NCI-H748 (cell line): ENCODE results near the gene SH3PXD2A.
"Not testable (repeated sequence)": the region's sequence is repeated elsewhere in the genome, so short reads cannot be mapped to it uniquely, and the experiment has no call there.

Experiments used
- DNase-seq: peaks from one replicate; lab custom pipeline; 2025; ENCODE audit not compliant: unreplicated experiment; lab: John Stamatoyannopoulos, UW

SH3PXD2A gene

GRCh38 chr10:103770139-103770538, 85.2 kb downstream of the SH3PXD2A start:
- DNase-seq: no peak

- no peak for DNase-seq
Observed at GRCh38 chr10:103769176-103769575, 86.2 kb downstream of the SH3PXD2A start.

- DNase-seq: no peak
Observed at GRCh38 chr10:103768345-103768744, 87.0 kb downstream of the SH3PXD2A start.

- DNase-seq: no peak
Observed at GRCh38 chr10:103767756-103768155, 87.6 kb downstream of the SH3PXD2A start.

GRCh38 chr10:103766751-103767505, 88.4 kb downstream of the SH3PXD2A start:
- no peak for DNase-seq

GRCh38 chr10:103765981-103766380, 89.4 kb downstream of the SH3PXD2A start:
- peak; percentile 2 for DNase-seq

GRCh38 chr10:103765168-103765567, 90.2 kb downstream of the SH3PXD2A start:
- DNase-seq: no peak

- DNase-seq: no peak
Observed at GRCh38 chr10:103764296-103765088, 90.9 kb downstream of the SH3PXD2A start.

GRCh38 chr10:103763374-103764202, 91.8 kb downstream of the SH3PXD2A start:
- DNase-seq: no peak

- DNase-seq: no peak
Observed at GRCh38 chr10:103762916-103763315, 92.5 kb downstream of the SH3PXD2A start.

- no peak for DNase-seq
Observed at GRCh38 chr10:103762162-103762561, 93.2 kb downstream of the SH3PXD2A start.

- DNase-seq: peak; percentile 76
Observed at GRCh38 chr10:103761075-103761920, 94.1 kb downstream of the SH3PXD2A start.

GRCh38 chr10:103760233-103760632, 95.1 kb downstream of the SH3PXD2A start:
- DNase-seq: not testable (repeated sequence)

GRCh38 chr10:103759100-103759781, 96.1 kb downstream of the SH3PXD2A start:
- DNase-seq: no peak

GRCh38 chr10:103758294-103758681, 97.1 kb downstream of the SH3PXD2A start:
- no peak for DNase-seq

- no peak for DNase-seq
Observed at GRCh38 chr10:103757531-103758293, 97.7 kb downstream of the SH3PXD2A start.

- DNase-seq: no peak
Observed at GRCh38 chr10:103756277-103756869, 99.0 kb downstream of the SH3PXD2A start.

GRCh38 chr10:103752680-103753248, 102.6 kb downstream of the SH3PXD2A start:
- DNase-seq: no peak
